PC-9 (cell line): ENCODE results near the gene IKBKG. TPM values are rescaled to one million over a fixed set of nuclear protein-coding genes. Genes with fewer than 3 reads are reported as not detected.

Experiments used
- BruUV-seq: library from RNA; stranded (reverse); fragments of 400-500 nt; replicated peaks from 2 replicates; lab custom pipeline; 2021; lab: Mats Ljungman, UMichigan
- CTCF ChIA-PET: fragments of 300-600 bp; sonication (Branson Sonifier 250); formaldehyde crosslinking; loops from one replicate; lab custom pipeline; 2022; ENCODE audit warnings: antibody characterized with exemption; lab: Charles Lee
- POLR2A ChIA-PET: fragments of 300-600 bp; sonication (Branson Sonifier 250); formaldehyde crosslinking; loops from one replicate; lab custom pipeline; 2022; ENCODE audit warnings: antibody characterized with exemption; ENCODE audit not compliant: unreplicated experiment; lab: Charles Lee
- DNase-seq, 2 experiments: peaks; one replicate each; pipeline versions ENCODE4 v3.0.0 to v3.0.0-alpha.2; 2015 to 2022; ENCODE audit warnings: mixed read lengths in 1 of 2
- H2AFZ ChIP-seq: fragments of 200-600 bp; sonication (generic); 2 replicates; pipeline ENCODE4 v1.8.1; 2017; ENCODE audit warnings: antibody characterized with exemption
- H3F3A ChIP-seq: fragments of 200-600 bp; sonication (generic); 2 replicates; pipeline ENCODE4 v1.8.1; 2017; ENCODE audit warnings: antibody characterized with exemption, mild to moderate bottlenecking, low read depth; ENCODE audit not compliant: insufficient read depth
- H3K27ac ChIP-seq: fragments of 200-600 bp; sonication (generic); 2 replicates; pipeline ENCODE4 v1.6.1; 2016; ENCODE audit warnings: mixed run types
- H3K27me3 ChIP-seq: fragments of 200-600 bp; sonication (generic); 2 replicates; pipeline ENCODE4 v1.6.1; 2016; ENCODE audit warnings: low read depth, mixed run types; ENCODE audit not compliant: insufficient read depth
- H3K36me3 ChIP-seq: fragments of 200-600 bp; sonication (generic); 2 replicates; pipeline ENCODE4 v1.6.1; 2016; ENCODE audit warnings: low read depth, mixed run types
- H3K4me1 ChIP-seq: fragments of 200-600 bp; sonication (generic); replicated peaks from 2 replicates; pipeline ENCODE4 v1.6.1; 2016; ENCODE audit warnings: mixed run types; ENCODE audit not compliant: insufficient read depth
- H3K4me2 ChIP-seq: fragments of 200-600 bp; sonication (generic); 2 replicates; pipeline ENCODE4 v1.6.1; 2017; ENCODE audit warnings: mixed run types
- H3K4me3 ChIP-seq: fragments of 200-600 bp; sonication (generic); 2 replicates; pipeline ENCODE4 v1.6.1; 2016; ENCODE audit warnings: mixed run types
- H3K79me2 ChIP-seq: fragments of 200-600 bp; sonication (generic); 2 replicates; pipeline ENCODE4 v1.6.1; 2017; ENCODE audit warnings: low read depth, mixed run types
- H3K9me2 ChIP-seq: fragments of 200-600 bp; sonication (generic); 2 replicates; pipeline ENCODE4 v1.8.1; 2017; ENCODE audit warnings: mild to moderate bottlenecking; ENCODE audit not compliant: insufficient read depth
- H3K9me3 ChIP-seq: fragments of 200-600 bp; sonication (generic); 2 replicates; pipeline ENCODE4 v1.8.1; 2016; ENCODE audit warnings: low read depth; ENCODE audit not compliant: insufficient read depth
- H4K20me1 ChIP-seq: fragments of 200-600 bp; sonication (generic); 2 replicates; pipeline ENCODE4 v1.8.1; 2017; ENCODE audit not compliant: insufficient read depth
- CTCF ChIP-seq: fragments of 200-600 bp; sonication (generic); conservative IDR thresholded peaks from 2 replicates; pipeline ENCODE4 v1.6.1; 2017; ENCODE audit warnings: mixed run types, antibody characterized with exemption, mild to moderate bottlenecking, moderate library complexity
- EZH2 ChIP-seq: fragments of 200-600 bp; sonication (generic); IDR thresholded peaks from 2 replicates; pipeline ENCODE4 v1.8.0; 2017; ENCODE audit warnings: antibody characterized with exemption, low read depth
- intact Hi-C: fragments of 100-400 bp; cut with micrococcal nuclease; formaldehyde crosslinking; loops from one replicate; pipeline ENCODE4 v1.10.0; 2022; ENCODE audit not compliant: unreplicated experiment
- total RNA-seq: library from RNA; stranded (reverse); gene quantifications from 2 replicates; pipeline ENCODE4 v1.2.3, GENCODE V29; 2021

Gene IKBKG
- total RNA-seq, 1 experiment from 2014 or later, result 68.3 TPM

- Histone ChIP-seq H3K36me3 (no peaks in the 10 kb centered on the region), H3K4me1 (peaks cover 51% of the 10 kb centered on the region), H2AFZ (no peak overlapping the region), H3K27ac (peak overlapping the region; percentile 98), H3F3A (peaks cover 41% of the 10 kb centered on the region), H4K20me1 (no peaks in the 10 kb centered on the region), H3K9me3 (no peaks in the 10 kb centered on the region; the same call in 1 of the 2 replicates), H3K4me2 (peak overlapping the region; percentile 77), H3K27me3 (no peaks in the 10 kb centered on the region), H3K4me3 (no peak overlapping the region), H3K79me2 (no peaks in the 10 kb centered on the region), H3K9me2 (no peaks in the 10 kb centered on the region)
- DNase-seq, result no peak
- POLR2A ChIA-PET, result no interaction called here
- no peak for TF ChIP-seq EZH2
- no peak for TF ChIP-seq CTCF
- CTCF ChIA-PET, result no interaction called here
- intact Hi-C loops, result no loop called here
- no TSS peak for BruUV-seq
Observed at GRCh38 chrX:154594491-154594890, 47.1 kb downstream of the IKBKG start.

GRCh38 chrX:154595559-154596249 is 48.3 kb downstream of the IKBKG start:
- no peaks in the 10 kb centered on the region for H3K9me2 ChIP-seq
- DNase-seq, result peak in 1 of 2 experiments; percentile 61
- H3K4me1 ChIP-seq, result peaks cover 61% of the 10 kb centered on the region
- TF ChIP-seq EZH2 (no peak), CTCF (peak; percentile 64)
- no peaks in the 10 kb centered on the region for H3K79me2 ChIP-seq
- intact Hi-C loops, result loop anchor here (1.0 kb wide), 1 partner anchor 9 kb away; no protein-coding TSS in a partner anchor
- H3K4me2 ChIP-seq, result peak overlapping the region; percentile 77
- peak overlapping the region; percentile 98 for H3K27ac ChIP-seq
- peaks cover 49% of the 10 kb centered on the region for H3F3A ChIP-seq
- H2AFZ ChIP-seq, result peak overlapping the region; percentile 52
- CTCF ChIA-PET, result no interaction called here
- BruUV-seq, result no TSS peak
- peak overlapping the region; percentile 32; the same call in 1 of the 2 replicates for H3K4me3 ChIP-seq
- no peaks in the 10 kb centered on the region for H4K20me1 ChIP-seq
- POLR2A ChIA-PET, result interaction anchor here (0.5 to 1.1 kb wide), 4 partner anchors 16 to 623 kb away, joined by 3 to 7 read pairs (median 5); partner anchors contain the start of genes IKBKG and TMEM187
- no peaks in the 10 kb centered on the region for H3K27me3 ChIP-seq
- no peaks in the 10 kb centered on the region; the same call in 1 of the 2 replicates for H3K9me3 ChIP-seq
- H3K36me3 ChIP-seq, result no peaks in the 10 kb centered on the region

- TF ChIP-seq EZH2 (no peak), CTCF (no peak)
- POLR2A ChIA-PET, result interaction anchor here (0.5 to 1.1 kb wide), 6 partner anchors 15 to 227 kb away, joined by 3 to 7 read pairs (median 6); partner anchors contain the start of gene IKBKG
Observed at GRCh38 chrX:154596290-154596929, 49.0 kb downstream of the IKBKG start.

More at GRCh38 chrX:154596290-154596929, 49.0 kb downstream of the IKBKG start:
- CTCF ChIA-PET, result no interaction called here
- Histone ChIP-seq H3K4me2 (peak overlapping the region; percentile 77), H3K79me2 (no peaks in the 10 kb centered on the region), H3F3A (peaks cover 56% of the 10 kb centered on the region), H3K9me2 (no peaks in the 10 kb centered on the region), H3K36me3 (no peaks in the 10 kb centered on the region), H3K27me3 (no peaks in the 10 kb centered on the region), H2AFZ (no peak overlapping the region), H3K4me1 (peaks cover 68% of the 10 kb centered on the region), H3K4me3 (peak overlapping the region; percentile 32; the same call in 1 of the 2 replicates), H3K27ac (peak overlapping the region; percentile 98), H4K20me1 (no peaks in the 10 kb centered on the region), H3K9me3 (no peaks in the 10 kb centered on the region; the same call in 1 of the 2 replicates)
- intact Hi-C loops, result loop anchor here (1.0 kb wide), 1 partner anchor 8 kb away; no protein-coding TSS in a partner anchor
- peak; percentile 96 to 98 for DNase-seq
- BruUV-seq, result no TSS peak
